ENCODE data around the gene LRRC37B.
A peak's percentile ranks its signal among the peaks of the same experiment; 100 is the strongest.
"Not testable (repeated sequence)": the region's sequence is repeated elsewhere in the genome, so short reads cannot be mapped to it uniquely, and the experiment has no call there.

Gene LRRC37B

GRCh38 chr17:32006957-32007462 is at the start of gene LRRC37B:
Gene LRRC37B, plus strand, starts transcription at chr17:32007383. Its CDS starts 14,010 bp downstream, at chr17:32021393.
- DNase-seq: peak; percentile 75

GRCh38 chr17:31964131-31964530 is 43.1 kb upstream of the LRRC37B start:
- not testable (repeated sequence) for DNase-seq

- DNase-seq: no peak
Observed at GRCh38 chr17:31967648-31968047, 39.5 kb upstream of the LRRC37B start.

GRCh38 chr17:31970416-31970815 is 36.8 kb upstream of the LRRC37B start:
- DNase-seq: not testable (repeated sequence)

- not testable (repeated sequence) for DNase-seq
Observed at GRCh38 chr17:31974269-31975071, 32.7 kb upstream of the LRRC37B start.

- DNase-seq: not testable (repeated sequence)
Observed at GRCh38 chr17:31975391-31975790, 31.8 kb upstream of the LRRC37B start.

- not testable (repeated sequence) for DNase-seq
Observed at GRCh38 chr17:31991821-31992220, 15.4 kb upstream of the LRRC37B start.

- no peak for DNase-seq
Observed at GRCh38 chr17:31997005-31997404, 10.2 kb upstream of the LRRC37B start.

GRCh38 chr17:32007463-32008298 is 498 bp downstream of the LRRC37B start:
- DNase-seq: peak; percentile 36

GRCh38 chr17:32009262-32009542 is 2.0 kb downstream of the LRRC37B start:
- DNase-seq: no peak

GRCh38 chr17:32010114-32010513 is 2.9 kb downstream of the LRRC37B start:
- DNase-seq: no peak

- peak; percentile 97 for DNase-seq
Observed at GRCh38 chr17:32015245-32016013, 8.2 kb downstream of the LRRC37B start.

GRCh38 chr17:32016231-32016630 is 9.0 kb downstream of the LRRC37B start:
- no peak for DNase-seq

GRCh38 chr17:32019228-32019627 is 12.0 kb downstream of the LRRC37B start:
- peak; percentile 64 for DNase-seq

GRCh38 chr17:32020943-32021614 is 13.9 kb downstream of the LRRC37B start:
- no peak for DNase-seq

GRCh38 chr17:32021615-32021955 is 14.4 kb downstream of the LRRC37B start:
- DNase-seq: no peak

GRCh38 chr17:32022554-32022953 is 15.4 kb downstream of the LRRC37B start:
- not testable (repeated sequence) for DNase-seq

GRCh38 chr17:32027271-32027670 is 20.1 kb downstream of the LRRC37B start:
- DNase-seq: not testable (repeated sequence)

- no peak for DNase-seq
Observed at GRCh38 chr17:32033223-32033622, 26.0 kb downstream of the LRRC37B start.

- DNase-seq: not testable (repeated sequence)
Observed at GRCh38 chr17:32033812-32034211, 26.6 kb downstream of the LRRC37B start.

GRCh38 chr17:32040246-32040645 is 33.1 kb downstream of the LRRC37B start:
- DNase-seq: not testable (repeated sequence)

- not testable (repeated sequence) for DNase-seq
Observed at GRCh38 chr17:32041306-32041875, 34.2 kb downstream of the LRRC37B start.
